Glutamatergic neuron (in vitro differentiated cells): ENCODE data around the gene TRH. TPM values are rescaled to one million over a fixed set of nuclear protein-coding genes. Genes with fewer than 3 reads are reported as not detected.

Experiments
- DNase-seq: peaks from one replicate; pipeline ENCODE4 v3.0.0; 2022
- H3K27ac Mint-ChIP-seq: one replicate; pipeline ENCODE4 v1.8.0; 2020; ENCODE audit warnings: mild to moderate bottlenecking, mixed read lengths, inconsistent platforms; ENCODE audit not compliant: unreplicated experiment
- H3K27me3 Mint-ChIP-seq: one replicate; pipeline ENCODE4 v1.8.0; 2020; ENCODE audit warnings: mild to moderate bottlenecking, moderate library complexity, mixed read lengths, inconsistent platforms; ENCODE audit not compliant: unreplicated experiment
- H3K36me3 Mint-ChIP-seq: one replicate; pipeline ENCODE4 v1.8.0; 2020; ENCODE audit warnings: mild to moderate bottlenecking, mixed read lengths, inconsistent platforms; ENCODE audit not compliant: unreplicated experiment
- H3K4me1 Mint-ChIP-seq: one replicate; pipeline ENCODE4 v1.8.0; 2020; ENCODE audit warnings: mild to moderate bottlenecking, low read depth, mixed read lengths, inconsistent platforms; ENCODE audit not compliant: unreplicated experiment
- H3K4me3 Mint-ChIP-seq: one replicate; pipeline ENCODE4 v1.8.0; 2020; ENCODE audit warnings: mild to moderate bottlenecking, mixed read lengths, inconsistent platforms; ENCODE audit not compliant: unreplicated experiment
- H3K9me3 Mint-ChIP-seq: one replicate; pipeline ENCODE4 v1.8.0; 2020; ENCODE audit warnings: mild to moderate bottlenecking, moderate library complexity, mixed read lengths, inconsistent platforms; ENCODE audit not compliant: unreplicated experiment
- CTCF ChIP-seq: fragments of 200-600 bp; sonication (generic); IDR thresholded peaks from one replicate; pipeline ENCODE4 v1.5.0; 2021; ENCODE audit not compliant: partially characterized antibody, unreplicated experiment
- total RNA-seq: library from RNA; stranded (reverse); fragmentation: NEBNext Ultra II Directional; extraction: Animal tissue kit (Norgen Biotek cat#: 25700); gene quantifications from one replicate; pipeline ENCODE4 v1.2.1, GENCODE V29; 2021; ENCODE audit not compliant: unreplicated experiment

TRH gene
- total RNA-seq, 1 donor from 2014 or later = 1.7 TPM

GRCh38 chr3:129936757-129937156 is 37.8 kb upstream of the TRH start:
- H3K27ac Mint-ChIP-seq = no peak overlapping the region
- no peak for TF ChIP-seq CTCF
- H3K36me3 Mint-ChIP-seq = no peaks in the 10 kb centered on the region
- no peaks in the 10 kb centered on the region for H3K9me3 Mint-ChIP-seq
- no peak overlapping the region for H3K4me3 Mint-ChIP-seq
- no peak for DNase-seq
- H3K27me3 Mint-ChIP-seq = peaks cover 2% of the 10 kb centered on the region
- peaks cover 3% of the 10 kb centered on the region for H3K4me1 Mint-ChIP-seq

- no peaks in the 10 kb centered on the region for H3K9me3 Mint-ChIP-seq
Observed at GRCh38 chr3:129937717-129938116, 36.8 kb upstream of the TRH start.

GRCh38 chr3:129938140-129938930 is 36.2 kb upstream of the TRH start:
- no peak overlapping the region for H3K27ac Mint-ChIP-seq
- H3K36me3 Mint-ChIP-seq = no peaks in the 10 kb centered on the region
- no peak overlapping the region for H3K4me3 Mint-ChIP-seq
- TF ChIP-seq CTCF = peak; percentile 48
- DNase-seq = no peak
- no peaks in the 10 kb centered on the region for H3K9me3 Mint-ChIP-seq
- H3K27me3 Mint-ChIP-seq = peaks cover 2% of the 10 kb centered on the region
- peaks cover 3% of the 10 kb centered on the region for H3K4me1 Mint-ChIP-seq

More at GRCh38 chr3:129937717-129938116, 36.8 kb upstream of the TRH start:
- DNase-seq = no peak
- Mint-ChIP-seq H3K27ac (no peak overlapping the region), H3K4me3 (no peak overlapping the region), H3K4me1 (peaks cover 3% of the 10 kb centered on the region), H3K36me3 (no peaks in the 10 kb centered on the region), H3K27me3 (peaks cover 2% of the 10 kb centered on the region)
- no peak for TF ChIP-seq CTCF

- Mint-ChIP-seq H3K4me3 (no peak overlapping the region), H3K4me1 (peaks cover 3% of the 10 kb centered on the region), H3K27ac (no peak overlapping the region), H3K36me3 (peaks cover 12% of the 10 kb centered on the region), H3K27me3 (peaks cover 7% of the 10 kb centered on the region), H3K9me3 (peaks cover 2% of the 10 kb centered on the region)
- no peak for DNase-seq
- no peak for TF ChIP-seq CTCF
Observed at GRCh38 chr3:129940086-129940485, 34.4 kb upstream of the TRH start.

- peaks cover 4% of the 10 kb centered on the region for H3K9me3 Mint-ChIP-seq
- peaks cover 17% of the 10 kb centered on the region for H3K36me3 Mint-ChIP-seq
- H3K4me3 Mint-ChIP-seq = no peak overlapping the region
- peak; percentile 85 for TF ChIP-seq CTCF
- peaks cover 7% of the 10 kb centered on the region for H3K27me3 Mint-ChIP-seq
- DNase-seq = peak; percentile 81
- peaks cover 3% of the 10 kb centered on the region for H3K4me1 Mint-ChIP-seq
- no peak overlapping the region for H3K27ac Mint-ChIP-seq
Observed at GRCh38 chr3:129942296-129942695, 32.2 kb upstream of the TRH start.
